ENCODE measurements around the gene SLC26A9.

SLC26A9 gene

DNA sequence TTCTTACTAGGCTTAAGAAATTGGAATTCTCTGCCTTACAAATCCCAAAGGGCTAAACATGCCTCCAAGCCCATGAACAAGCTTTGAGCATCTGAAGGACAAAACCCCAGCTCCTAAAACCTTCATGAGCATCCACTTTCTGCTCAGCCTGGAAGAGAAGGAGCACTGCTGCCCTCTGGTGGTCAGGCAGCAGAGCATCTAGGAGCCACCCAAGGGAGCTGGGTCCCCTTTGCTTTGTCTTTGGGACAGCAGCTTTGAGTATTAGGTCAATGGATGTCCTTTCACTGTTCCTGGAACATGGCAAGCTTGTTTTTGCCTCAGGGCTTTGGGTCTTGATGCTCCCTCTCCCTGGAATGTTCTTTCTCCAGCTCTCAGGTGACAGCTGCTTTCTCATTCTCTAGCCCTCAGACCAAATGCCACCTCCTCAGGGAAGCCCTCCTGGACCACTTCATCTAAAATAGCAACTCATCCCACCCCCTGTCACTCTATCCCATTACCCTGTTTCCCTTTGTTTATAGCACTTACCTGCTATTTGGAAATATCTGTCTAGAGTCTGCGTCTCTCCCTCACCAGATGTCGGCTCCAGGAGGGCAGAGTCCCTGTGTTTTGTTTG is 34.3 kb upstream of the SLC26A9 start:
- Mint-ChIP-seq H3K27ac (no peak overlapping the region), H3K36me3 (ENCODE audit: low read depth) (no peaks in the 10 kb centered on the region), H3K27me3 (no peaks in the 10 kb centered on the region), H3K4me3 (no peak overlapping the region), H3K4me1 (ENCODE audit: low read depth) (no peaks in the 10 kb centered on the region), H3K9me3 (peaks cover 17% of the 10 kb centered on the region)

DNA sequence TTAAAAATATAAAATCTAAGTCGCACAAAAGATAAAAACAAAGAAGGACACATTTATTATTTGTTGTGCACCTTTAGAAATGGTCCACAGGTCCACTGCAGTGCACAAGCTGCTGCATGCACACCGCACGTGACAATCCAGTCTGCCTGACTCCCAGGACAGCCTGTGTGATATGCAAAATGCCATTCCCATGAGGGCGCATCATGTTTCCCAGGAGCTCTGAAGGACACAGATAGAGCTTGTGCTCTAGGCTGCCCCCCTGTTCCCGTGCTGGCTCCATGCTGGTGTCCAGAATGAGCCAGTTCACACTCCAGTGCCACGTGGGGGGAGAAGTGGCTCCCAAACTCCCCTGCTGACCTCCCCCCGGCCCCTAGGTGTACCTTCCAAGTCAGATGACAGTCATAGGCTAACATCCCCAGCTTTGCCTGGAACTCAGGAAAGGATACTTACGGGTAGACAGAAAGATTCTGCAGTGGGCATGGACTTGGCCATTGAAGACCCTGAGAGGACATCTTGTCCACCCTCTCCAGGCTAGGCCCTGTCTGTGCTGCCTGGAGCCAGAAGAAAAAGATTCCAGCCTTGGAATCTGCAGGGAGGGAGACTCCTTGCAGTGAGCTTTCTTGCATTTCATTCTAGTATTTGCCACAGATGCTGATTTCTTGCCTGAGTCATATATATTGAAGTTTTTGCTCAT is 33.6 kb upstream of the SLC26A9 start:
- no peaks in the 10 kb centered on the region for H3K27me3 Mint-ChIP-seq
- no peak overlapping the region for H3K27ac Mint-ChIP-seq

DNA sequence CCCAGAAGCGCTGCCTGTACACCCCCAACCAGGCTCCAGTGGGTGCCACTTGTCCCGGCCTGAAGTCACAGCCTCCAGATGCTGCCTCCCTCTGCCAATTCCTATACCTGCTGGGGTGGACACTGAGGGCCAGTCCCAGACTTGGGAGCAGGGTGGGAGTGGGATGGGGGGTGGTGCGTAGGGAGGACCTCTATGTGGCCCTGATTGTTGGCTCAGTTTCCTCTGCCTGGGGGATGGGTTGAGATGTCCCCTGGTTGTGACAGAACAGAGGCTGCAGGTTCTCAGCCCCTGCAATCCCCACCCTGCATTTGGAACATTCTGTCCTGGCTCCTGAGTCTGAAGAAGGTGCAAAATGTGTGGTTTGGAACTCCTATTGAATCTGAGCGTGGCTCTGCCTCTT is 32.8 kb upstream of the SLC26A9 start:
- peaks cover 17% of the 10 kb centered on the region for H3K9me3 Mint-ChIP-seq
- H3K27me3 Mint-ChIP-seq: no peaks in the 10 kb centered on the region
- no peak overlapping the region for H3K4me3 Mint-ChIP-seq
- no peaks in the 10 kb centered on the region for H3K36me3 Mint-ChIP-seq (ENCODE audit: low read depth)
- H3K4me1 Mint-ChIP-seq (ENCODE audit: low read depth): no peaks in the 10 kb centered on the region
- no peak overlapping the region for H3K27ac Mint-ChIP-seq

More for the DNA sequence above, 33.6 kb upstream of the SLC26A9 start:
- Mint-ChIP-seq H3K4me1 (ENCODE audit: low read depth) (no peaks in the 10 kb centered on the region), H3K36me3 (ENCODE audit: low read depth) (no peaks in the 10 kb centered on the region), H3K4me3 (no peak overlapping the region), H3K9me3 (peaks cover 17% of the 10 kb centered on the region)

DNA sequence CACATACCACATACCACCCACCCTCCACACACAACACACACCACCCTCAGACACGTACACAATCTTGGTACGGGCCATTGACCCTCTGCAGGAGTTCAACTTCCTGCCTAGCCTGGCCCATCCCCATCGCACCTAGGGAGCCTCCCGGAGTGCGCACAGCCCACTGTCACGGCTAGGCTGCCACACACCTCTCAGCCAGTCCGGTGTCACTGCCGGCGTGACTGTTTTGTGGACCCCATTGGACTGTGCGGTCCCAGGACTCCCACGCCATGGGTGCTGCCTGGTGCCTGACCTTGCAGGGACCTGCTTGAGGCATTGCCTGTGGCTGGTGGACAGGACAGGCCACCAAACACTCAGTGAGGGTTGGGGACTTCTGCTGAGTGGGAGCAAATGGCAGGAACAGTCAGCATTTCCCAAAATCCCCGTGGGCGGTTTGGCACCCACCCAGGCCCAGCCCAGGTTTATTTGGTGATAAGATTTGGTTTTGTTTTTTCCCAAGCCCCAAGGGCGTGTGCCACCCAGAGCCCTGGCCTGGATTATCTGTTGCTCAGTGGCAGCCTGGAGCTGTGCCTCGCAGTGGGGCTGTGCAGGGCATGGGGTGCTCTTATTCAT is 32.2 kb upstream of the SLC26A9 start:
- H3K9me3 Mint-ChIP-seq: peaks cover 17% of the 10 kb centered on the region
- H3K27me3 Mint-ChIP-seq: no peaks in the 10 kb centered on the region
- no peak overlapping the region for H3K4me3 Mint-ChIP-seq
- H3K4me1 Mint-ChIP-seq (ENCODE audit: low read depth): no peaks in the 10 kb centered on the region
- no peaks in the 10 kb centered on the region for H3K36me3 Mint-ChIP-seq (ENCODE audit: low read depth)
- H3K27ac Mint-ChIP-seq: peak overlapping the region; percentile 31

DNA sequence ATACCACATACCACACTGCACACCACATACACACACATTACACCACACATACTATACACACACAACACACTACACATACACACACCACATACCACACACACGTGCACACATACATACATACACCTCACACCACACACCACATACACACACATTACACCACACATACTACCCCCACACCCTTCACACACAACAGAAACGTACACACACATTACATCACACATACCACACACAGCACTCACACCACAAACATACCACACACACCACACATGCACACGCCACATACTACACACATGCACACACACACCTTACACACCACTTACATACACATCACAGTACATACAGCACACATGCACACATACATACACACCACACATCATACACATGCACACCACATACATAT is 31.5 kb upstream of the SLC26A9 start:
- H3K4me3 Mint-ChIP-seq: no peak overlapping the region
- H3K27ac Mint-ChIP-seq: peak overlapping the region; percentile 0
- H3K4me1 Mint-ChIP-seq (ENCODE audit: low read depth): no peaks in the 10 kb centered on the region

DNA sequence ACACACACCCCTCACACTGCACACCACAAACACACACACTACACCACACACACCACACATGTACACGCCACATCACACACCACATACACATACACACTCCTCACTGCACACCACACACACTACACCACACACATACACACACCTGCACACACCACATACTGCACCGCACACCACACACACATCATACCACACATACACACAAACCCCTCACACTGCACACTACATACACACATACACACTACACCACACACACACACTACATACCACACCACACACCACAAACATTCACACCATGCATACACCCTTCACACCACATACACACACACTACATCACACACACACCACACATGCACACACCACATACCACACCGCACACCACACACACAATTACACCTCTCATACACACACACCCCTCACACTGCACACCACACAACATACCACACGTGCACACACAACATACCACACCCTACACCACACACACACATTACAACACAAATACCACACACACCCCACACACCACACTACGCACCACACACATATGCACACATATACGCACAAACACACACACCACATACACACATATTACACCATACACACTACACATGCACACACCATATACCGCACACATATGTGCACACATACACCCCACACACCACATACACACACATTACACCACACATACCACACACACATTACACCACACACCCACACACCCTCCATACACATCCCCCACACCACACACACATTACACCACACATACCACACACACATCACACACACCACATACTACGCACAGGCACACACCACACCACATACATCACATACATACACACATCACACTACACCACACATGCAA is 30.3 kb upstream of the SLC26A9 start:
- H3K9me3 Mint-ChIP-seq: peaks cover 17% of the 10 kb centered on the region
- H3K27ac Mint-ChIP-seq: no peak overlapping the region
- H3K4me3 Mint-ChIP-seq: no peak overlapping the region
- no peaks in the 10 kb centered on the region for H3K36me3 Mint-ChIP-seq (ENCODE audit: low read depth)
- no peaks in the 10 kb centered on the region for H3K4me1 Mint-ChIP-seq (ENCODE audit: low read depth)
- H3K27me3 Mint-ChIP-seq: no peaks in the 10 kb centered on the region

More for the DNA sequence above, 31.5 kb upstream of the SLC26A9 start:
- Mint-ChIP-seq H3K9me3 (peaks cover 17% of the 10 kb centered on the region), H3K27me3 (no peaks in the 10 kb centered on the region), H3K36me3 (ENCODE audit: low read depth) (no peaks in the 10 kb centered on the region)

DNA sequence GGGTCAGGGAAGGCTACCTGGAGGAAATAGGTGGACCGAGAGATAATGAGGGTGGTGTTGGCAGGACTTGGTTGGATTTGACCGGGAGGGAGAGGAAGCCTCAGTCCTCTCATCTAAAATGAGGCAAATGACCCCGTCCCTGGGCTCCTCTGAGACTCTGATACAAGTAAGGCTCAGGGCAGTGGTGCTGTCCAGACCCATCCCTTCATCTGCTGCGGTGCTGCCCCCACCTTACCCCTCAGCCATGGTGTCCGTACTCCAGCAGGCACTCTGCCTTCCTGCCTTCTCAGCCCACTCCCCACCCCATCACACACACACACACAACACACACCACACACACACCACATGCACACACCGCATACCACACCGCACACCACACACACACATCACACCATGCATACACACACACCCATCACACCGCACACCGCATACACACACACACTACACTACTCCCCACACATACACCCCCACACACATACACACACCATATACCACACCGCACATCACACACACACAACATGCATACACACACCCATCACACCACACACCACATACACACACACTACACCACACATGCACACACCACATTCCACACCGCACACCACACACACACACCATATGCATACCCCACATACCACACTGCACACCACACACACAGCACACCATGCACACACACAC is 29.4 kb upstream of the SLC26A9 start:
- H3K27me3 Mint-ChIP-seq: no peaks in the 10 kb centered on the region
- no peak overlapping the region for H3K27ac Mint-ChIP-seq
- peaks cover 17% of the 10 kb centered on the region for H3K9me3 Mint-ChIP-seq
- H3K4me3 Mint-ChIP-seq: no peak overlapping the region
- H3K4me1 Mint-ChIP-seq (ENCODE audit: low read depth): no peaks in the 10 kb centered on the region
- H3K36me3 Mint-ChIP-seq (ENCODE audit: low read depth): no peaks in the 10 kb centered on the region

DNA sequence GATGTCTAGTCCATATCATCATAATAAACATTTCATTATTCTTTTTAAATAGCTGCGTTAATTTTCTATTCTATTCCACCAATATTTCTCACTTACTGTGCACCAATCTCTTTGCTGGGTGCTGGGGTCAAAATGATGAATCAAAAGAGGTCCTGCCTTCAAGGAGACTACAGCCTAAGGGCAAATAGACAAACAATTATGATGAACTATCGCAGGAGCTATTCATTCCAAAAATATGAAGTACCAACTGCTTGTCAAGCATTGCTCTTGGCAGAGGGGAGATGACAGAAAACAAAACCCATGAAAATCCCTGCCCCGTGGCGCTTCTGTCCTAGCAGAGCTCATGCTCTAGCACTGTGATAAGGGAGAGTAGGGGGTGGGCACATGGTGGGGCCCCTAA is 28.8 kb upstream of the SLC26A9 start:
- H3K9me3 Mint-ChIP-seq: peaks cover 17% of the 10 kb centered on the region
- no peak overlapping the region for H3K27ac Mint-ChIP-seq
- no peaks in the 10 kb centered on the region for H3K27me3 Mint-ChIP-seq
- no peaks in the 10 kb centered on the region for H3K4me1 Mint-ChIP-seq (ENCODE audit: low read depth)
- no peaks in the 10 kb centered on the region for H3K36me3 Mint-ChIP-seq (ENCODE audit: low read depth)
- no peak overlapping the region for H3K4me3 Mint-ChIP-seq

DNA sequence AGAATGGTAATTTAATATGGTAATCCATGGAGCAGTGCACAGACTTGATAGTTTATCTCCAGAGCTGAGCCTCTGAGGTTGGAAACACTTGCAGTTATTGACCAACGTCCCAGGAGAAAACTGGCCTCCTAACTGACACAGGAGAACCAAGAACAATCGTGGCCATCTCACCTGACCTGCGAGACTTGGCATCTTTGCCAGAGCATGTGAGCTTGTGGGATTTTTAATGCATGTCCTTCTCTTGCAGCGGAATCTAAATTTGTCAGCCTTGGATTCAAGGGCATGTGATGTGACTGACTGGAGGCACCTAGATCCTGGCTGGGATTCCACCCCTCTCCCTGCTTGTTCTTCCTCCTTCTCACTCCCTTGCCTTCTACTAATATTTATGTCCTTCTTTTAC is 27.8 kb upstream of the SLC26A9 start:
- no peaks in the 10 kb centered on the region for H3K27me3 Mint-ChIP-seq
- H3K36me3 Mint-ChIP-seq (ENCODE audit: low read depth): no peaks in the 10 kb centered on the region
- no peak overlapping the region for H3K4me3 Mint-ChIP-seq
- no peak overlapping the region for H3K27ac Mint-ChIP-seq
- no peaks in the 10 kb centered on the region for H3K4me1 Mint-ChIP-seq (ENCODE audit: low read depth)
- H3K9me3 Mint-ChIP-seq: peaks cover 17% of the 10 kb centered on the region

DNA sequence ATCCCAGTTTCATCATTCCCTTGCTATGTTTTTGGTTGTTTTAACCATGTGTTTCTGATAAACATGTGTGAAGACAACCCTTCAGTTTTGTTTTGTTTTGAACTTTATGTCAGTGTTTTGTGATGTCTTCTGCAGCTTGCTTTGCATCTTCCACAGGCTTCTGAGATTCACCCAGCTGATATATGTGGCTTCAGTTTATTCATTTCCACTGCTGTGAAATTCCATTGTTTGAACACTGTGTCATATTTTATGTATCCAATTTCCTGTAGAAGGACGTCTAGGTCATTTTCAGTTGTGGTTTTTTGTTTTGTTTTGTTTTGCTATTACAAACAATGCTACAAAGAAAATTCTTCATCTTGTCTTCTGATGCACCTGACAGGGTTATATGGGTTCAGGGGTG is 27.2 kb upstream of the SLC26A9 start:
- Mint-ChIP-seq H3K9me3 (peaks cover 17% of the 10 kb centered on the region), H3K36me3 (ENCODE audit: low read depth) (no peaks in the 10 kb centered on the region), H3K27ac (no peak overlapping the region), H3K4me3 (no peak overlapping the region), H3K27me3 (no peaks in the 10 kb centered on the region), H3K4me1 (ENCODE audit: low read depth) (no peaks in the 10 kb centered on the region)

DNA sequence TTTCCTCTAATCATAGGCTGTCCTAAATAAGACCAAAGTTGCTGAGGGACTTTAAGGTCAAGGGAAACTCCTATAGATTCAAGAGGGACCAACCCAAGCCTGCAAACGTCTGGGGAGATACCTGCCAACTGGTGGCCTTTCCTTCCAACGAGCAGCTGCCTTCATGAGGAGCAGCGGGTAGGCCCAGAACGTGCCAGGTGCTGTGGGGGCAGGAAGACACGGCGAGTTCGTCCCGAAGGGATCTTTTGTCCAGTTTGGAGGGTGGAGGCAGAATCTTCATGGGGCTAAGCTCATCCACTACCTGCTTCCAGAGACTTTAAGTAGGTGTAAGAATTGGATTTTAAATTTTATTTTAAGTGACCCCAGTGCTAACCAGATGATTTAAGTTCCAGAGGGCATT is 26.0 kb upstream of the SLC26A9 start:
- no peak overlapping the region for H3K4me3 Mint-ChIP-seq
- peaks cover 7% of the 10 kb centered on the region for H3K9me3 Mint-ChIP-seq
- no peak overlapping the region for H3K27ac Mint-ChIP-seq
- H3K27me3 Mint-ChIP-seq: no peaks in the 10 kb centered on the region
- no peaks in the 10 kb centered on the region for H3K36me3 Mint-ChIP-seq (ENCODE audit: low read depth)
- no peaks in the 10 kb centered on the region for H3K4me1 Mint-ChIP-seq (ENCODE audit: low read depth)

DNA sequence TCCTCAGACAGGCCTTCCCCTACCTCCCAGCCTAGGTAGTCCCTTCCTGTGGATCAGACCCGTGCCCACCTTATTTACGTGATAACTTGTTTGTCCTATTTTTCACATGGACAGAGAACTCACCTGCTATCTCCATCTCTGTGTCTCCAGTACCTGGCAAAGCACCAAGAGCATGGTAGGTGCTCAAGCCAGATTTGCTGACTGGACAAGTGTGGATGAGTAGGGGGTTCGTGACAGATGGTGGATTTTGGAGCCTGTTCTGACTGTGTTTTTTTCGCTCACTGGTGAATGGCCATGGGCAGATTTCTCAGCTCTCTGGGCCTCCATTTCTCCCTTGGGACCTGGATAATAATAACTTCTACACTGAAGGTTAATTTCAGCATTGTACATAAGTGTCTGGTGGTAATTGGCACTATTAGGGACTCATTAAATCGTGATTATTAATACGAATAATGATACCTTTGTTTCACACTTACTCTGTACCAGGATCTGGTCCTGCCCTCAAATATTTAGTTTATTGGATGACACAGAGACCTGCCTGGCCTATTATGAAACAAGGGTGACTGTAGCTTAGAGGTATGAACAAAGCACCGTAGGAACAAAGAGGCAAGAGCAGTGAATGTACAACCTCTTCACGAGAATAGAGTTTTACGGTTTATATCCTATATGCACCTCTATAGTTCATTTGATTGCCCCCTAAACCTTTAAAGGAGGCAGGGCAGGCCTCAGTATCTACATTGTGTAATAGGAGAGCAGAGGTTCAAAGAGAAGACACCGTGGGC is 24.5 kb upstream of the SLC26A9 start:
- Mint-ChIP-seq H3K36me3 (ENCODE audit: low read depth) (no peaks in the 10 kb centered on the region), H3K9me3 (no peaks in the 10 kb centered on the region), H3K27me3 (no peaks in the 10 kb centered on the region), H3K4me1 (ENCODE audit: low read depth) (no peaks in the 10 kb centered on the region), H3K27ac (no peak overlapping the region), H3K4me3 (no peak overlapping the region)

DNA sequence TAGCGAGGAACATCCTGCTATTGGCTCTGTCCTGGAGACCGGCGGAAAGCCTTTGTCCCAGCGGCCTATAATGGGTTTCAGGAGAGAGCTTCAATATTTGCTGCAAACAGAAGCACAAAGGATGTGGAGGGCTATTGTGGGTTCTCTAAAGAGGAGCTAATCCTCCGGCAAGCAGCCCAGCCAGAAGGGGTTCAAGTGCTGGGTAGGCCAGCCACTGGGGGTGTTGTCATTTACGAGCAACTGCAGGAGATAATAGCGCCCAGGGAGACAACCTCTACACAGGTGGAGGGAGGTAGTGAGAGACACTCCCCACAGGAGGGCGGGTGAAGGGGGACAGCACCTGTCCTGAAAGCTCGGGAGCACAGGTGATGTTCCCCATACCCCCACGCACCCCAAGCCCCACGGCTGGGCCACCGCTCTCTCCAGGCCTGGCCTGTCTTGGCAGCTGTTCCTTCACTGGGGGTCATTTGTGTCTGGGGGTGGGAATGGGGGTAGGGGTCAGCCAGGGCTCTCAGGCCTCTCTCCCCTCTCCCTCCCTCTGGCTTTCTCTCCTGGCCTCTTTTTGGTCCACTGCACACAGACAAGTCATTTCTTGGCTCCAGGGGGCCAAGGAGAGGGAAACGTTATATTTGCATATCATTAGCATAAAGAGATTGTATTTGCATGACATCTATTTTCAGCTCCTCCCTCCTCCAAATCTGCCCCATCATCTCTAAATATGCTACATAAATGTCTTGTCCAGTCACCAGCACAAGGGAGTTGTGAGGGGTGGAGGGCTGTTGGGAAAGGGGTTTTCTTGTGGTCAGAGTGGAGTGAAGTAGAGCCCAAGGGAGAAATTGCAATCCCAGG is 22.0 kb upstream of the SLC26A9 start:
- H3K4me3 Mint-ChIP-seq: no peak overlapping the region
- peaks cover 5% of the 10 kb centered on the region for H3K27me3 Mint-ChIP-seq
- H3K36me3 Mint-ChIP-seq (ENCODE audit: low read depth): no peaks in the 10 kb centered on the region
- no peaks in the 10 kb centered on the region for H3K9me3 Mint-ChIP-seq
- no peak overlapping the region for H3K27ac Mint-ChIP-seq
- peaks cover 4% of the 10 kb centered on the region for H3K4me1 Mint-ChIP-seq (ENCODE audit: low read depth)

Data from stimulated activated naive CD8-positive, alpha-beta T cell treated with anti-CD3 and anti-CD28 coated beads, Interleukin-15, Interleukin-2, amounts not matched to agents 100 ng/mL and 50 ng/mL, for 24 hours (primary cell).